Heart left ventricle (tissue), 16 donors: ENCODE data around the gene TJAP1. TPM values are rescaled to one million over a fixed set of nuclear protein-coding genes. Genes with fewer than 3 reads are reported as not detected.

Experiments used
- ATAC-seq, 4 donors: fragments of 200-7000 bp; cut with Tn5 transposase; one replicate each; pipeline ENCODE4 v1.9.1; 2020 to 2022; ENCODE audit warnings: moderate library complexity in 4 of 4, mild to moderate bottlenecking in 3 of 4, moderate number of reproducible peaks in 1 of 4
- DNase-seq, 5 donors: peaks; one replicate each; pipeline ENCODE4 v3.0.0-alpha.2; 2020
- H3K27ac ChIP-seq, 12 donors: fragments of 200-600 bp; sonication (generic) in 4 of 12; one replicate each; pipeline versions ENCODE4 v1.5.0 to v1.8.0; 2016 to 2022; ENCODE audit warnings: mild to moderate bottlenecking in 2 of 12
- H3K27me3 ChIP-seq, 9 donors: fragments of 200-600 bp; sonication (generic) in 2 of 9; one replicate each; pipeline versions ENCODE4 v1.5.1 to v1.8.0; 2016 to 2022; ENCODE audit warnings: mild to moderate bottlenecking in 3 of 9
- H3K36me3 ChIP-seq, 9 donors: fragments of 200-600 bp; sonication (generic) in 2 of 9; one replicate each; pipeline versions ENCODE4 v1.5.0 to v1.8.0; 2018 to 2022; ENCODE audit warnings: mild to moderate bottlenecking in 2 of 9
- H3K4me1 ChIP-seq, 12 donors: fragments of 200-600 bp; sonication (generic) in 4 of 12; one replicate each; pipeline versions ENCODE4 v1.5.0 to v1.8.0; 2016 to 2022; ENCODE audit warnings: mild to moderate bottlenecking in 3 of 12
- H3K4me3 ChIP-seq, 12 donors: fragments of 200-600 bp; sonication (generic) in 4 of 12; one replicate each; pipeline versions ENCODE4 v1.5.0 to v1.8.0; 2017 to 2022; ENCODE audit warnings: mild to moderate bottlenecking in 9 of 12, moderate library complexity in 4 of 12
- H3K9me3 ChIP-seq, 12 donors: fragments of 200-600 bp; sonication (generic) in 4 of 12; one replicate each; pipeline versions ENCODE4 v1.5.0 to v1.8.0; 2016 to 2022; ENCODE audit warnings: mild to moderate bottlenecking in 1 of 12
- CTCF ChIP-seq, 12 donors: fragments of 200-600 bp; sonication (generic) in 4 of 12; IDR thresholded peaks; one replicate each; pipeline versions ENCODE4 v1.5.0 to v1.8.0; 2018 to 2022; ENCODE audit warnings: antibody characterized with exemption in 12 of 12, mild to moderate bottlenecking in 5 of 12
- POLR2A ChIP-seq, 2 donors: fragments of 450-650 bp; IDR thresholded peaks; one replicate each; pipeline ENCODE4 v1.6.1; 2017; ENCODE audit warnings: antibody characterized with exemption in 2 of 2, mild to moderate bottlenecking in 2 of 2, moderate library complexity in 2 of 2
- WGBS, 4 donors: extraction: QIAGEN DNeasy Blood & Tissue Kit in 2 of 4; methylation state at CpG; one replicate each; pipeline versions ENCODE4 v1.1.5 to v1.1.7; 2013 to 2018; 5-methylcytosine and 5-hydroxymethylcytosine counted together
- intact Hi-C, 10 donors: fragments of 100-400 bp; cut with DNase I; formaldehyde crosslinking; loops; one replicate each; pipeline versions ENCODE4 v1.11.1 to v1.14.2; 2022
- polyA plus RNA-seq, 2 donors: library from polyadenylated mRNA; stranded (reverse); fragments of 200-250 nt; gene quantifications; one replicate each; pipeline ENCODE4 v1.2.3, GENCODE V29; 2013
- total RNA-seq, 9 donors: library from RNA; depleted of rRNA in 2 of 9; stranded (reverse); fragments of >200 nt in 2 of 9; fragmentation: NEBNext Ultra II Directional in 3 of 9; extraction: Animal tissue kit (Norgen Biotek cat#: 25700) in 3 of 9; gene quantifications; one replicate each; pipeline versions ENCODE4 v1.1.0 to v1.2.4, GENCODE V29; 2016 to 2023
- donor health status: ischemic (EF 13 %, LVEDD 7.1; RV severe dilation, severe dysfunction).
- donor health status: healthy with polysubstance abuse.
- donor health status: DM: no; HTN: yes; CAD: no.
- donor health status: DM: no; HTN: no; CAD: no.
- donor health status: ischemic (EF 25% LVEDD 6.9; RV normal size, moderate dysfunction).
- donor health status: ischemic (EF 25% LVEDD 5.7; RV mildly dilated, moderate dysfunction).
- donor health status: healthy.
- donor health status: DM: yes; HTN: yes; CAD: no.
- donor health status: ischemic (EF 35%, LVEDD 5.7; RV mildly dilated, moderate dysfunction).
- donor health status: nonischemic (EF 11% LVEDD 7.7; RV severe dilation, severe dysfunction).
- donor health status: DM: yes; HTN: yes; CAD: no.
- donor health status: PGD.
- donor health status: ischemic (EF 29% LVEDD 5.4; RV normal size, mild dysfunction).
- donor health status: nonischemic (EF 23%, LVEDD 6.1; RV moderate dilation, normal function).

Gene TJAP1
- total and polyA plus RNA-seq, 11 donors = 16.5 to 34.5 (median 18.7) TPM

DNA sequence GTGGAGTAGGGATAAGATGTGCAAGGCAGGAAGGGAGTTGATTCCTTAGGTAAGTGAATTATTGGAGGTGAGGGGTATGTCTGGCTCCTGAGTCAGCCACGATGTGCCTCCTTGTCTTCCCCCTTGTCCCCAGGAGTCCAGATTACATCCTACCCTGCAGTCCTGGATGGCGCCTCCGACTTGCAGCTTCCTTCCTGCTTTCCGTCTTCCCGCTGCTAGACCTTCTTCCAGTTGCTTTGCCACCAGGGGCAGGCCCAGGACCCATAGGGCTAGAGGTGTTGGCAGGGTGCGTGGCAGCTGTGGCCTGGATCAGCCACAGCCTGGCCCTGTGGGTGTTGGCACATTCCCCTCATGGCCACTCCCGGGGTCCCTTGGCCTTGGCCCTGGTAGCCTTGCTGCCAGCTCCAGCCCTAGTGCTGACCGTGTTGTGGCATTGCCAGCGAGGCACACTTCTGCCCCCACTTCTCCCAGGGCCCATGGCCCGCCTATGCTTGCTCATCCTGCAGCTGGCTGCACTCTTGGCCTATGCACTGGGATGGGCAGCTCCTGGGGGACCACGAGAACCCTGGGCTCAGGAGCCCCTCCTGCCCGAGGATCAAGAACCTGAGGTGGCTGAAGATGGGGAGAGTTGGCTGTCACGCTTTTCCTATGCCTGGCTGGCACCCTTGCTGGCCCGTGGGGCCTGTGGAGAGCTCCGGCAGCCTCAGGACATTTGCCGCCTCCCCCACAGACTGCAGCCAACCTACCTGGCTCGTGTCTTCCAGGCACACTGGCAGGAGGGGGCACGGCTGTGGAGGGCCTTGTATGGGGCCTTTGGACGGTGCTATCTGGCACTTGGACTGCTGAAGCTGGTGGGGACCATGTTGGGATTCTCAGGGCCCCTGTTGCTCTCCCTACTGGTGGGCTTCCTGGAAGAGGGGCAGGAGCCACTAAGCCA, 45.1 kb upstream of the TJAP1 start:
- TF ChIP-seq POLR2A (IDR thresholded peaks at IDR 0.05) (no peak), CTCF (IDR thresholded peaks at IDR 0.05) (no peak)
- no peak overlapping the region for H3K27ac ChIP-seq
- H3K36me3 ChIP-seq = peaks cover 0 to 40% (median 21%) of the 10 kb centered on the region in 9 donors
- H3K9me3 ChIP-seq = no peaks in the 10 kb centered on the region
- peaks cover 6 to 51% (median 31%) of the 10 kb centered on the region in 12 donors for H3K4me1 ChIP-seq
- ATAC-seq (no peak), DNase-seq (no peak)
- no peak overlapping the region for H3K4me3 ChIP-seq
- 90 to 92% (median 92%) methylated on average over 9 to 19 of the region's 19 CpGs for WGBS, 4 donors
- no peaks in the 10 kb centered on the region for H3K27me3 ChIP-seq
- intact Hi-C loops = no loop called here

DNA sequence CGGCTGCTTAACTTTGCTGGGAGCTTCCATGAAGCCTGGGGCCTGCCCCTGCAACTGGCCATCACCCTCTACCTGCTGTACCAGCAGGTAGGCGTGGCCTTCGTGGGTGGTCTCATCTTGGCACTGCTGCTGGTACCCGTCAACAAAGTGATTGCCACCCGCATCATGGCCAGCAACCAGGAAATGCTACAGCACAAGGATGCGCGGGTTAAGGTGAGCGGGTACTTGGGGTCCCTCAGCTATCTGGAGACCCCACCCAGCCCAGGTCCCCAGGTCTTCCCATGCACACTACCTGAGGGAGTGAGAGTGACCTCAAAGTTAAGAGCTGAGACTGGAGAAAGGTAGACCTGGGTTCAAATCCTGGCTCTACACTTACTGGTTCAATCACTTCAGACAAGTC, 44.2 kb upstream of the TJAP1 start:
- H3K36me3 ChIP-seq = peaks cover 0 to 48% (median 21%) of the 10 kb centered on the region in 9 donors
- TF ChIP-seq POLR2A (IDR thresholded peaks at IDR 0.05) (no peak), CTCF (IDR thresholded peaks at IDR 0.05) (no peak)
- peaks cover 6 to 48% (median 30%) of the 10 kb centered on the region in 12 donors for H3K4me1 ChIP-seq

GRCh38 chr6:43434001-43434840, 43.1 kb upstream of the TJAP1 start:
- Histone ChIP-seq H3K4me1 (peaks cover 0 to 39% (median 21%) of the 10 kb centered on the region in 12 donors), H3K9me3 (no peaks in the 10 kb centered on the region), H3K4me3 (no peak overlapping the region), H3K36me3 (peaks cover 0 to 58% (median 27%) of the 10 kb centered on the region in 9 donors), H3K27me3 (no peaks in the 10 kb centered on the region), H3K27ac (peak overlapping the region in 8 of 12 donors; percentile 28 to 68 (median 45))
- TF ChIP-seq CTCF (IDR thresholded peaks at IDR 0.05) (no peak), POLR2A (IDR thresholded peaks at IDR 0.05) (no peak)
- intact Hi-C loops = no loop called here
- ATAC-seq (peak; percentile 69 to 82 (median 76)), DNase-seq (peak in 2 of 5 donors; percentile 32 to 67)
- 62 to 71% (median 68%) methylated on average over 15 of the region's 15 CpGs for WGBS, 4 donors

More for the DNA sequence above, 44.2 kb upstream of the TJAP1 start:
- no peak for DNase-seq
- no peak for ATAC-seq
- Histone ChIP-seq H3K4me3 (no peak overlapping the region), H3K27ac (no peak overlapping the region), H3K27me3 (no peaks in the 10 kb centered on the region), H3K9me3 (no peaks in the 10 kb centered on the region)
- intact Hi-C loops = no loop called here
- 78 to 95% (median 82%) methylated on average over 8 of the region's 8 CpGs for WGBS, 4 donors
